ENCODE data around the gene COMT. TPM values are rescaled to one million over a fixed set of nuclear protein-coding genes. Genes with fewer than 3 reads are reported as not detected.

Gene COMT
- total and polyA plus RNA-seq, 9 of the 15 experiments (the other 6 are each of a cell fraction or from before 2014, with no cell fraction given), result 12.5 to 351 (median 155) TPM

GRCh38 chr22:19998991-19999820 is 57.6 kb downstream of the COMT start:
- ATAC-seq (peak; percentile 20), FAIRE-seq (no peak), DNase-seq (ENCODE audit: extremely low read depth in 1 of 4, low spot score in 3 of 4) (peak in 2 of 4 experiments; percentile 79 to 82)
- Histone ChIP-seq H4K20me1 (replicated peaks; ENCODE audit: control insufficient read depth, insufficient read depth, low read length) (peaks cover 26% of the 10 kb centered on the region; the same call in 1 of the 2 replicates), H3K4me1 (replicated peaks in 1 of 2; ENCODE audit: control insufficient read depth in 2 of 2, insufficient read depth in 2 of 2, low read length in 2 of 2) (peaks cover 16 to 53% of the 10 kb centered on the region in 2 experiments; a peak in 4 of 5 replicates), H3K9me3 (replicated peaks; ENCODE audit: control insufficient read depth, insufficient read depth, low read depth, low read length) (peaks cover 11% of the 10 kb centered on the region), H3K79me2 (ENCODE audit: control insufficient read depth, insufficient read depth, low read length) (0 out of 3 replicates have a peak, but pooled peaks cover 2% of the 10 kb centered on the region), H2AFZ (ENCODE audit: low read depth, low read length) (no peak overlapping the region), H3K36me3 (ENCODE audit: control insufficient read depth, insufficient read depth, low read length) (no peaks in the 10 kb centered on the region), H3K9me1 (ENCODE audit: control insufficient read depth, insufficient read depth, low read length) (peaks cover 5% of the 10 kb centered on the region), H3K27me3 (ENCODE audit: control insufficient read depth in 2 of 2, insufficient read depth in 2 of 2, low read length in 2 of 2) (no peaks in the 10 kb centered on the region), H3K4me3 (no peak overlapping the region), H3K27ac (ENCODE audit: extremely low read depth, low read depth, low read length) (no peak overlapping the region), H3K9ac (ENCODE audit: insufficient read depth in 1 of 2, low read depth in 2 of 2, low read length in 2 of 2) (peak overlapping the region in 1 of 2 experiments; percentile 75; a peak in 2 of 4 replicates), H3K4me2 (ENCODE audit: insufficient read depth, low read length) (no peak overlapping the region)
- intact Hi-C loops (cut with micrococcal nuclease) (no loop called here), in situ Hi-C loops (cut with MboI) (no loop called here)
- WGBS (ENCODE audit: insufficient coverage, low coverage, missing lambda C conversion rate), result 42% methylated on average over 8 of the region's 8 CpGs
- POLR2A ChIA-PET, result interaction anchor here (0.5 to 3.1 kb wide), 6 partner anchors 10 to 114 kb away, joined by 3 to 24 read pairs (median 8); no protein-coding TSS in a partner anchor
- BruUV-seq (replicated peaks), result no TSS peak
- CTCF ChIA-PET (ENCODE audit: low intra/inter-chr PET ratio), result no interaction called here
- peak; percentile 39 for TF ChIP-seq ZBTB7A (IDR thresholded peaks at IDR 0.05; ENCODE audit: borderline replicate concordance, control insufficient read depth, low read depth, low read length)
- TF ChIP-seq WHSC1 (IDR thresholded peaks at IDR 0.05; ENCODE audit: low read length), result peak; percentile 13
- TF ChIP-seq ZNF583 (CRISPR knock-in tag; IDR thresholded peaks at IDR 0.05), result no peak
- 0 out of 2 replicates have a peak, but pooled peaks have one; percentile 13 for TF ChIP-seq PRMT5 (CRISPR knock-in tag; IDR thresholded peaks at IDR 0.05)
- no peak for TF ChIP-seq MYNN (IDR thresholded peaks at IDR 0.05)
- TF ChIP-seq MYNN (CRISPR knock-in tag; IDR thresholded peaks at IDR 0.05), result no peak
- TF ChIP-seq JUNB (CRISPR knock-in tag; conservative IDR thresholded peaks at IDR 0.05), result 0 out of 2 replicates have a peak, but pooled peaks have one; percentile 2
- TF ChIP-seq RUNX1 (IDR thresholded peaks at IDR 0.05; ENCODE audit: low read depth), result 0 out of 2 replicates have a peak, but pooled peaks have one; percentile 17
- peak; percentile 37 for TF ChIP-seq POLR2G (IDR thresholded peaks at IDR 0.05; ENCODE audit: low read depth, low read length)
- peak; percentile 57 for TF ChIP-seq HMGN3 (IDR thresholded peaks at IDR 0.05; ENCODE audit: borderline replicate concordance, extremely low read depth, insufficient read length, low read depth, low read length)
- TF ChIP-seq CBX3 (IDR thresholded peaks at IDR 0.05; ENCODE audit: borderline replicate concordance in 1 of 2, low read length in 2 of 2), result peak in 1 of 2 experiments; percentile 11; a peak in 1 of 3 replicates
